Astrocyte (in vitro differentiated cells and primary cell): ENCODE results near the gene KIAA1549.

Experiments used
- EZH2 ChIP-seq: IDR thresholded peaks from 2 replicates; pipeline ENCODE4 v1.6.1; 2012; ENCODE audit warnings: mild to moderate bottlenecking, low read length, inconsistent platforms; ENCODE audit not compliant: insufficient read depth
- TF ChIP-seq, protein P1 (sequence below): IDR thresholded peaks from 2 replicates; pipeline ENCODE4 v1.5.1; 2011; ENCODE audit warnings: low read depth, mild to moderate bottlenecking, inconsistent platforms, low read length, moderate library complexity; ENCODE audit not compliant: insufficient read depth

GRCh38 chr7:138887872-138888656 lies 93.1 kb downstream of the KIAA1549 start:
- TF ChIP-seq EZH2, result no peak
- TF ChIP-seq, protein P1, sequence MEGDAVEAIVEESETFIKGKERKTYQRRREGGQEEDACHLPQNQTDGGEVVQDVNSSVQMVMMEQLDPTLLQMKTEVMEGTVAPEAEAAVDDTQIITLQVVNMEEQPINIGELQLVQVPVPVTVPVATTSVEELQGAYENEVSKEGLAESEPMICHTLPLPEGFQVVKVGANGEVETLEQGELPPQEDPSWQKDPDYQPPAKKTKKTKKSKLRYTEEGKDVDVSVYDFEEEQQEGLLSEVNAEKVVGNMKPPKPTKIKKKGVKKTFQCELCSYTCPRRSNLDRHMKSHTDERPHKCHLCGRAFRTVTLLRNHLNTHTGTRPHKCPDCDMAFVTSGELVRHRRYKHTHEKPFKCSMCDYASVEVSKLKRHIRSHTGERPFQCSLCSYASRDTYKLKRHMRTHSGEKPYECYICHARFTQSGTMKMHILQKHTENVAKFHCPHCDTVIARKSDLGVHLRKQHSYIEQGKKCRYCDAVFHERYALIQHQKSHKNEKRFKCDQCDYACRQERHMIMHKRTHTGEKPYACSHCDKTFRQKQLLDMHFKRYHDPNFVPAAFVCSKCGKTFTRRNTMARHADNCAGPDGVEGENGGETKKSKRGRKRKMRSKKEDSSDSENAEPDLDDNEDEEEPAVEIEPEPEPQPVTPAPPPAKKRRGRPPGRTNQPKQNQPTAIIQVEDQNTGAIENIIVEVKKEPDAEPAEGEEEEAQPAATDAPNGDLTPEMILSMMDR, result no peak
